Femur (tissue), 1 donor: ENCODE results near the gene TPRA1.

ENCODE experiments used
- DNase-seq: peaks from one replicate; pipeline ENCODE4 v3.0.0-alpha.2; 2017

Gene TPRA1

GRCh38 chr3:127588806-127589577, 1.5 kb downstream of the TPRA1 start:
- DNase-seq = no peak

- no peak for DNase-seq
Measured at GRCh38 chr3:127587876-127588275, 2.7 kb downstream of the TPRA1 start.

DNA sequence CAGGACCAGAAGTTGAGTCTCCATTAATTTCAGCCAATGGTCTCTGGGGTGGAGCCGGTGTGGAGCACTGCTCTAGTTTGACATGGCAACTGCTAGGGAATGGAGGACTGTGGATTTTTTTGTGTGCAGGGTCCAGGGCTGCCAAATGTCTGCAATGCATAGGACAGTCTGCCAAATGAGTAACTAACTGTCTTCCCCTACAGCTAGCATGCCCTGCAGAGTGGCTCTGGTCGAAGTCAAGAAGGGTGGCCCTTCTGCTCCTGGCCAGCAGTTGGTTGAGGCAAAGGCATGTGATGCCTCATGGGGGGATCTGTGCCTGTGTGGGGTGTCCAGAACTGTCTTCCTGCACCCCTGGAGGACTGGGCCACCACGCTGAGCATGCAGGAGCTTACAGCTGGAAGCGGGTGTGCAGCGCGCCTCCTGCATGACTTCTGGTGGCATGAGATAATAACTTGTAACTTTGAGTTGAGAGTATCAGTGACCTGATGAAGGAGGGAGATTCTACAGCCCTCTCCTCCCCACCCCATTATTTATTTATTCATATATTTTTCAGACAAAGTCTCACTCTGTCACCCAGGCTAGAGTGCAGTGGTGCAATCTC, 4.6 kb downstream of the TPRA1 start:
- no peak for DNase-seq

- no peak for DNase-seq
Measured at GRCh38 chr3:127585163-127585812, 5.2 kb downstream of the TPRA1 start.

DNA sequence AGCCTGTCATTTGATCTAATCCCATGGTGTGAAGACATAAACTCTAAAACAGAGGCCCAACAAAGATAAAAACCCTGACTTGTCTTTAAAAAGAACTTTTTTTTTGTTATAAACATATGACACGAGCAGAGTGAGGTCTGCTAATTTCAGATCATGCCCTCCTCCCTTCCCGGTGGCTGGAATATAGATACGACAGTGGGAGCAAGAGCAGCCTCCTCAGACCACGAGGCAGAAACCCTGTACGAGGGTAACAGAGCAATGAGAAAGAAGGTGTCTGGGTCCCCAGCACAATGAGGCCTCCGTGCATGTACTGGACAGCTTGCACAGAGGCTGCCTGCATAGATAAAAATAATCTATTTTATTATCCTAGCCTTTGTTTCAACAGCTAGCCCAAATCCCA, 5.8 kb downstream of the TPRA1 start:
- no peak for DNase-seq

- no peak for DNase-seq
Measured at GRCh38 chr3:127580327-127581060, 10.0 kb downstream of the TPRA1 start.

DNA sequence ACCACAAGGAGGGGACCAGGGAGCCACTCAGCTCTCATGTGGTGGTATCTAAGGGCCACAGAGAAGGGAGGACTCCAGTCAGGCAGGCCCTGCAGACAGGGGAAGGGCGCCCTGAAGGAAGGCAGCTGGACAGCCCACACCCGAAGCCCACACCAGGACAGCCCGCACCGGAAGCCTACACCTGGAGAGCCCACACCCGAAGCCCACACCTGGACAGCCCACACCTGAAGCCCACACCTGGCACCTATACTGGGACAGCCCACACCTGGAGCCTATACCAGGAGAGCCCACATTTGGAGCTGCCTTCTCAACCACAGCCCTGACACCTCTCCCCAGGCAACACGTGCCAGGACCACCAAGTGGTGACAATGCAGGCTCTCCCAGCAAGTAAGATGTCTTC, 11.7 kb downstream of the TPRA1 start:
- DNase-seq = no peak

GRCh38 chr3:127578168-127578567, 12.4 kb downstream of the TPRA1 start:
- no peak for DNase-seq

GRCh38 chr3:127577448-127577847, 13.1 kb downstream of the TPRA1 start:
- no peak for DNase-seq

- peak; percentile 94 for DNase-seq
Measured at GRCh38 chr3:127574880-127575878, 15.4 kb downstream of the TPRA1 start.

- DNase-seq = no peak
Measured at GRCh38 chr3:127573912-127574311, 16.6 kb downstream of the TPRA1 start.

- DNase-seq = no peak
Measured at GRCh38 chr3:127573401-127573800, 17.1 kb downstream of the TPRA1 start.

DNA sequence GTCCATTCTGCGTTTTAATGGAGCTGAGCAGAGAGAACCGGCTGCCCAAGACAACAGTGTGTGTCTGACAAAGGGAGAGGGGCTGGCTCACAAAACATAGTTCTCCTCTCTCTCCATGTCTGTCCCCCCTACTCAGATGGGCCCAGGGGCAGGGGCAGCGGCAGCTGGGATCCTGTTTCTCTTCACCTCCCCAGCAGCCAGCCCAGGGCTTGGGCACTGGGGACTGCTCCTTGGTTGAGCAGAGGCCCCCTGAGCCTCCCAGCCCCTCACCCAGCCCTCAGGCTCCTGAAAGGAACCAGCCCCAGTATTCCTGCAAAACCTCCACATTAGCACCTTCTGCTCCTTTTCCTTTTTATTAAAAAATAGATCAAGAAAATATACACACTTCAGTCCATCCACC, 17.8 kb downstream of the TPRA1 start:
- DNase-seq = no peak

GRCh38 chr3:127572186-127572585, 18.3 kb downstream of the TPRA1 start:
- no peak for DNase-seq

- DNase-seq = no peak
Measured at GRCh38 chr3:127570520-127570919, 20.0 kb downstream of the TPRA1 start.

DNA sequence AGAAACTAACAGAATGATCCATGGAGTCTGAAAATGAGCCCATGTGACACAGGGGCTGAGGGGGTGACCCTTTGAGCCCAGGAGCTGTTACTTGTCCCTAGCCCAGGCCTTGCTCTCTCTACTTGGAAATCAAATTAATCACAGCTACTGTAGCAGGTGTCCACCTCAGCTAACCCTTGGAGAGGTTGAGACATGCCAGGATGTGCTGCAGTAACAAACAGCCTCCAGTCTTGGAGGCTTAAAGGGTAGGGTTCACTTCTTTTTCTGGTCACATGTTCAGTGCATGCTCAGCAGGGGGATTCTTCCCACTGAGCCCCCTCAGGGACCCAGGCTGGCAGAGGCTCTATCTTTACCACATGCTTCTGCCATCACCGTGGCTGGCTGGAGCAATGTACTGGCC, 21.4 kb downstream of the TPRA1 start:
- no peak for DNase-seq

DNA sequence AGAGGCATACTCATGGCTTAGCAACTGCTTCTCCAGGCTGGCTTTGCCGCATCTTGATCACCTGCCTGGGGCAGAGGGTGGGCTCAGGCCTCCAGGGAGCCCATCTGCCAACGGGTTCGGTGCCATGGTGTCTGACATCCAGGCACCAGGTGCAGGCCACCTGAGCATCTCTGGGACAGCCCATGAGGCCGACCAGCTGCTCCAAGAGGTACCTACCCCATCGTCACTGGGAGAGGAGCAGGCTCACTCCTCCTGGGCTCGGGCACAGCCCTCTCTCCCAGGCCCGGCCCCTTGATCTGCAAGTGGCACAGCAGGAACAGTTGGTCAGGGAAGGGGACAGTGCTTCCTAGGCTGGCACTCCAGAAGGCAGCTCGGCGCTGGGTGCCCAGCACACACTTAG, 21.9 kb downstream of the TPRA1 start:
- DNase-seq = no peak

GRCh38 chr3:127566833-127567232, 23.7 kb downstream of the TPRA1 start:
- DNase-seq = no peak

- DNase-seq = no peak
Measured at GRCh38 chr3:127565711-127566110, 24.8 kb downstream of the TPRA1 start.

- DNase-seq = no peak
Measured at GRCh38 chr3:127560051-127560787, 30.3 kb downstream of the TPRA1 start.

DNA sequence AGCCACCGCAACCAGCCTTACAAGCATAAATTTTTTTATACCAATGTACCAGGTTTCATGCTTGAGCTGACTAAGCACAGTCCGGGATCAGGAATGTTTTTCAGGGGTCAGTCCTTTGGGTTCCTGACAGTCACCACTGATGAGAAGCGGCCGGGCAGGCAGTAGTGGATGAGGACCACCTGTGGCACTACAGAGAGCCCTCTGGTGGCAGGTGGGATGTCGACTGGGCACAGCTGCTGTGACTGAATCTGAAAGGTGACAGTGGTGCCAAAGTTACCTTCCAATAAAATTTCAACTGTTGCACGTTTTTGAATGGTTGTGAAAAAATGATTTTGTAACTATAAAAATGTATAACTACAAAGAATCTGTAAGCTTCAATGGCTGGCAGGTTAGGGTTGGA, 34.0 kb downstream of the TPRA1 start:
- no peak for DNase-seq

DNA sequence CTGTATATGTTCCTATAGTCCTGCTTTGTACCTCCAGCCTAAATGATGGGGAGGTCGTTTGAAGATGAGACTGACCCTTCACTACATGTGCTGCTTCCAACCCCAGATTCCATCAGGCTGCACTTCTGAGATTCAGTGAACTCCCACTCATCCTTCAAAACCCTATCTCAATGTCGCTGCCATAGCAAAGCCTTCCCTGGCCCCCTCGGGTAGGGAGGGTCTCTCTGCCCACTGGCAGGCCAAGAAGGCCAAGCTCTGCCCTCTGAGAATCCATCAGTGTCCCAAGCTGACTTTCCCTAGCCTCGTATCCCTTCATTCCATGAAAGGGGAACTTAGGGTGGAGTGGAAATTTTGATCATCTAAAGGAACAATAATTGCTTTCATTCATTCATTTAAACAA, 35.4 kb downstream of the TPRA1 start:
- DNase-seq = no peak
